ENCODE measurements around the gene KLHL26.
"Not testable (repeated sequence)": the region's sequence is repeated elsewhere in the genome, so short reads cannot be mapped to it uniquely, and the experiment has no call there.

KLHL26 gene

GRCh38 chr19:18636969-18637629, at the start of gene KLHL26:
KLHL26 (plus strand) TSS chr19:18637028; CDS start chr19:18637055, 27 bp downstream.
- DNase-seq, result no peak

- DNase-seq, result no peak
Measured at GRCh38 chr19:18587561-18587960, 49.3 kb upstream of the KLHL26 start.

GRCh38 chr19:18587962-18588610, 48.7 kb upstream of the KLHL26 start:
- DNase-seq, result no peak

DNA sequence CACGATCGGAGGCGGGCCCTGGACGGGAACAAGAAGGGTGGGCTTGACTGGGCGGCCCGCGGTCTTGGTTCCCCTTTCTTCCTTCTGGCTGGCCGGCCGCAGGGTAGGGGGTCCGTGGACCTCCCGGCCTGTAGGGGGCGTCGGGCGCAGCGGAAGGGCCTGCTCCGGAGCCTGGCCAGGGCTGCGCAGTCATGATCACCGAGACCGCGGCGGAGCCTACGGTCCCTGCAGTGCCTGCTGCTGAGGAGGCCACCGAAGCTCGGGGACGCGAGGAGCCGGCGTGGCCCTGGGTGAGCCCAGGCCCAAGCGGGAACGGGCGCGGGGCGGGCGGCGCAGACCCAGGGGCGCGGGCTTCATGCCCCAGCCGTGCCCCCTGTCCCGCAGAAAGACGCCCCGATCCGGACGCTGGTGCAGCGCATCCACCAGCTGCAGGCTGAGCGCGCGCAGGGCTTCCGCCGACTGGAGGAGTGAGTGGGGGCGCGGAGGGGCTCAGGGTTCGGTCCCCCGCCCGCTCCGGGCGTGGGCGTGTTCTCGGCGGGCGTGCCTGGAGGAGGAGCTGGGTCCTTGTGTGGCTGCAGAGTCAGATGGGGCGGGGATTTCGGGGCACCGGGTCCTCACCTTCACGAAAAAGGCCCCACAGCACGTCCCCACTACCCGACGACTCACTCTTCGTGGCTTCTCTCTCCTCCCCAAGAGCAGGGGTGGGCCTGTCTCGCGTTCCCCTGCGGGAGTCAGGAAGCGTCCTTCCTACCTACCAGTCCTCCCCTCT, 48.0 kb upstream of the KLHL26 start, which contains the start of gene REX1BD:
Gene REX1BD, plus strand, starts transcription at position 188 of the 769 bp plus-strand sequence. Its CDS starts 4 bp downstream, at position 192.
- peak; percentile 83 for DNase-seq

- DNase-seq, result peak; percentile 73
Measured at GRCh38 chr19:18589380-18590272, 47.2 kb upstream of the KLHL26 start.

- DNase-seq, result no peak
Measured at GRCh38 chr19:18590273-18591272, 46.3 kb upstream of the KLHL26 start.

DNA sequence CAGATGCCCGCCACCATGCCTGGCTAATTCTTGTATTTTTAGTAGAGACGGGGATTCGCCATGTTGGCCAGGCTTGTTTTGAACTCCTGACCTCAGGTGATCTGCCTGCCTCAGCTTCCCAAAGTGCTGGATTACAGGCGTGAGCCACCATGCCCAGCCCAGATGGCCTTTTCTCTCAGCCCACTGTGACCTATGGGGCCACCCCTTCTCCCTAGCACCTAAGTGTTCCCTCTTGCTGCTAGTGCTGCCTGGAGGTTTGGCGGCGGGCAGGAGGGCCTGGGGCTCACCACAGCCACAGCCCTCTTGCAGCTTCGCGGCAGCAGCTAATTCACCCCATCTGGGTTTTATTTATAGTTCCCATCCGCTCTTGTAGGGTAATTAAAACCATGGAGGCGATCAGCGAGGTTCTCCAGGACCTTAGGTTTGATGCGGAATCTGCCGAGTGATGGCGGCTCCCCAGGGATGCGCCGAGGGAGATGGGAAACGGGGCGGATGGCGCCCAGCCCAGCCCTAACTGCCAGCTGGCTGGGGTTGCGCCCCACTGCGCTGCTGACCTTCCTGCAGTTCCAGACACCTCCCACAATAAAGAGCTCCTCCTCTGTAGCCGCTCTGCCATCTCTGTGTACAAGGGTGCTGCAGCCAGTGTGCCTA, 45.0 kb upstream of the KLHL26 start:
- DNase-seq, result no peak

DNA sequence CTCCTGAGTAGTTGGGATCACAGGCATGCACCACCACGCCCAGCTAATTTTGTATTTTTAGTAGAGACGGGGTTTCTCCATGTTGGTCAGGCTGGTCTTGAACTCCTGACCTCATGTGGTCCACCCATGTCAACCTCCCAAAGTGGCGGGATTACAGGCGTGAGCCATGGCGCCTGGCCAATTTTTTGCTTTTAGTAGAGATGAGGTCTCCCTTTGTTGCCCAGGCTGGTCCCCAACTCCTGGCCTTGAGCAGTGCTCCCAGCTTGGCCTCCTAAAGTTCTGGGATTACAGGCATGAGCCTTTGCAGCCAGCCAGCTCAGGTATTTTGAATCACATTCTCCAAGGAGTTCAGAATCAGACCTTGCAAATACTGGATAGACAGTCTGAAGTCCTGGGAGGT, 44.1 kb upstream of the KLHL26 start:
- not testable (repeated sequence) for DNase-seq

DNA sequence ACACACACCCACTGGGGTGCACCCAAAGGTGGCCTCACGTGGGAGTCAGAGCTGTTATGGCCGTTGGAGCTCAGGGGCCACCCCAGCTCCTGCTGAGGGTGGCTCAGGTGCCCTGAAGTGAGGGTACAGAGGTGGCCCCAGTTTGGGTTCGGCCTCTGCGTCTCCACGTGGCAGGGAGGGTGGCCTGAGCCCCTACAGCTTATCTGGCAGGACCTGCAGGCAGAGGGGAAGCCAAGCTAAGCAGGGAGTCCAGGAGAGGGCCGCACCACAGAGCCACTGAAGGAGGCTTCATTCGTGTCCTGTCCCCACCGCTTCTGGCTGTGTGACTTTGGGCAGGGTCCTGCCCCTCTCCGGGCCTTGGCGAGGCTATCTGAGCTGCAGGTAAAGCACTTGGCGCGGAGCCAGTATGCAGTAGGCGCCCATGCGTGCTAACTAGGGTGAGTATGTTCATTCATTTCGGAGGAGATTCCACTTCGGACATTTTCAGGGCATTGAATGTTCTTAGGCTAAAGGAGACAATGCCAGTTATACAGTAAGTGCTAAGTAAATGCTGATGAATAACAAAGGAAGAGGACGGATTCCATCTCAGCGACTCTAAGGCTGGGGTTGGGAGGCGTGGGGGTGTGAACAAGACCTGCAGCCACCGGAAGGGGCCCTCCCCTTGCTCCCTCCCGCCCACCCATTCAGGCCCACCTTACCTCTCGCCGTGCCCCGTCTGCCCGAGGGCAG, 43.3 kb upstream of the KLHL26 start:
- DNase-seq, result no peak

DNA sequence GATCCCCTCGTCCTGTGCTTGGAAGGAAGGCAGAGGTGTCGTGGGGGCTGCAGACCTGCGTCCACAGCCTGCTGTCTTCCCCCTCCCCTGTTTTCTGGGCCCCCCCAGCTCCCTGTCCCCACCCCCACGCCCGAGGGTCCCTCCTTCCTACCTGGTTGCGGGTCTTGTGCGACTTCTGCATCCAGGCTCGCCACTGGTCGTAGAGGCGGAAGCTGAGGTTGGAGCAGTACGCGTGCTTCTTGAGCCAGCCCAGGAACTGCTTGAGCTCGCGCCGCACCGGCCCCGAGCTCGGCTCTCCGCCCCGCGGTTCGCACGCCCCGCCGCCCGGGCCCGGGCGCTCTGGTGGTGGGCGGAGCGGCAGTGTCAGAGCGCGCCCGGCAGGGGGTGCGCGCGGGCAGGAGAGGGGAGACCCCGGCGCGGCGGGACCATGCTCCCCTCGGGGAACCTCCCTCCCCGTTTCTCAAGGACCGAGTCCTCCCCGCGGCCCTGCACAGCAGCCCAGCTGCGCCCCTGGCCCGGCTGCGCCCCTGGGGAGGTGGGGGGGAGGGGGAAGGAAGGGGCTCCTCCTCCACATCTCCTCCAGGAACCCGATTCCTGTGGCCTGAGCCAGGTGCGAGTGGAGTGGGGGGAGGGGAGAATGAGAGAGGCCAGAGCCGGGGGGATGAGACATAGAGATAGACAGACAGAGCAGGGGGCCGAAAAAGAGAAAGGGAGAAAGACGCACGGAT, 42.6 kb upstream of the KLHL26 start:
- DNase-seq, result peak; percentile 60

- no peak for DNase-seq
Measured at GRCh38 chr19:18594824-18595373, 41.9 kb upstream of the KLHL26 start.

DNA sequence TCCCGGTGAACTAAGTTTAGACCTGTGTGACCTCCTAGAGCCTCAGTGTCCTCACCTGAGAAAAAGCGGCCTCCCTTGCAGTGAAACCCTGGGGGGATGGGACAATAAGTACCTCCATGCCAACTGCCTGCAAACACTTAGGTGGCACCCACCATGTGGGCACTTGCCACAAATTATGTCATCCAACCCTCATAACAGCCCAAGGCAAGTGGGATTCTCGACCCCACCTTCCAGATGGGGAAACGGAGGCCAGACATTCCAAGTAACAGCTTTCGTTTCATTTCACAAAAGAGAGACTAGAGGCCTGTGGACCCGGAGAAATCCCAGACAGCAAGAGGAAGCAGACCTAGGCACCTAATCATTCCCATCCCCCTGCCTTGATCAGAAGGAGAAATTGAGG, 41.4 kb upstream of the KLHL26 start:
- DNase-seq, result no peak

DNA sequence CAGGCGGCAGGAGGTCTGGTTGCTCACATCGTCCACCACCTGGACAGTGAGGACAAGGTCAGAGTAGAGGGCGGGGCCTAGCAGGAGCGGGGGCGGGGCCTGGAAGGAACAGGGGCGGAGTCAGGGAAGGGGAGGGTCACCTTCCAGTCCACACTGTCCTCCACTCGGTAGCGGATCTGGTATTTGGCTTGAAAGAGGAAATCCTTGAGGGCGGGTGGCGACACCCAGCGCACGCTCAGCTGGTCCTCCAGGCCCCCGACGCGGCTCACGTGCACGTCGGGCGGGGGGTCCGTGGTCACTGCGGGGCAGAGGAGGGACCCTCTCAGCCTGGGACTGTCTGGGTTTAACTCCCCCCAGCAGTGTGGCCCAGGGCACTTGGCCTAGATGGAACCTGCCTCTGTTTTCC, 40.1 kb upstream of the KLHL26 start:
- DNase-seq, result no peak

DNA sequence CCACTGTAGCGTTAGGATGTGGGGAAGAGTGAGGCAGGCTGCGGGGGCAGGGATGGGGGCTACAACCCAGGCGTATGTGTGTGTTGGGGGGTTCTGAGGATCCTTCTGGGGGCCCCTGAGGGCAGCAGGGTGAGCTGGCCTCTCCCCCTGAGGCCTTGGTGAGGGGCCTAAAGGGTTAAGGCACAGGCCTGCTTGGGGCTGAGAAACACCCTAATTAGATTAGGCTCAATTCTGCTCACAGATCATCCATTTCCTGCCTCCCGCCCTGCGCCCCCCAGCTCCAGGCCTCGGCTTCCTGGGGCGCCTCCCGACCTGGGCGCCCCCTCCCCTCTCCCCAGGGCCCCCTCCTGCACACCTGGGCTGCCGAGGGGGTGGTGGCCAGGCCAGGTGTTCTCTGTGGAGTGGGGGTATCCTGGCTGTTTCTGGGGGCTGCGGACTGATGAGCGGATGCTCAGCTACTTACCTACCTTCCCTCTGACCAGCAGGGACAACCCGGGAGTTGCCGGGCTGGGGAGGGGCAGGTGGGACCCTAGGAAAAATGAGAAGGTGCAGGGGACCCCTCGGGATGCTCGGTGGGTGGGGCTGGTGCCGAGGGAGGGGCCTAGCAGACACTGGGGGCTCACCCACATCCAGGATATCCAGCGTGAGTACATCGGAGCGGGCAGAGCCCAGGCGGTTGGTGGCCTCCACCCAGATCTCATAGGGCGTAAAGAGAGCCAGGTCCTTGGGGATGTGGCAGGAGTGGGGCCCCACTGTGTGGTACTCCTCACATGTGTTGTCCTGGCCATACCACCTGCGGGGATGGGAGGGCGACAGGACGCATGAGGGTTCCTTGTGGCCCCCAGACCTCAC, 38.8 kb upstream of the KLHL26 start:
- DNase-seq, result no peak

DNA sequence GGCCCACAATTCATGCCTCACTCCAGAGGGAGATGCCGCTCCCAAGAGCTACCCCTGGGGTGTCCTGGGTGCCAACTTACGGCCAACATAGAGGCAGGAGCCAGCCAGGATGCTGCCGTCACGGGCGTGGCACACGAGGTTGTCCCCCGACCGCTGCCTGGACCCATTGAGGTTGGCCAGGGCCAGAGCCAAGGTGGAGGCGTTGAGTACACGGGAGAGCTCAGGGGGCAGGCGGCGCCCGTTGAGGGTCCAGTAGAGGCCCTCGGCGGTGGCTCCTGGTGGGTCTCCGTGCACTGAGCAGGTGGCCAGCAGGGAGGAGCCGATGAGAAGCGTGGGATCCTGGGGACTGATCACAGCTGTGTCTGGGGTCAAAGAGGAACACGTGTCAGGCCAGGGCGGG, 37.3 kb upstream of the KLHL26 start:
- DNase-seq, result no peak

DNA sequence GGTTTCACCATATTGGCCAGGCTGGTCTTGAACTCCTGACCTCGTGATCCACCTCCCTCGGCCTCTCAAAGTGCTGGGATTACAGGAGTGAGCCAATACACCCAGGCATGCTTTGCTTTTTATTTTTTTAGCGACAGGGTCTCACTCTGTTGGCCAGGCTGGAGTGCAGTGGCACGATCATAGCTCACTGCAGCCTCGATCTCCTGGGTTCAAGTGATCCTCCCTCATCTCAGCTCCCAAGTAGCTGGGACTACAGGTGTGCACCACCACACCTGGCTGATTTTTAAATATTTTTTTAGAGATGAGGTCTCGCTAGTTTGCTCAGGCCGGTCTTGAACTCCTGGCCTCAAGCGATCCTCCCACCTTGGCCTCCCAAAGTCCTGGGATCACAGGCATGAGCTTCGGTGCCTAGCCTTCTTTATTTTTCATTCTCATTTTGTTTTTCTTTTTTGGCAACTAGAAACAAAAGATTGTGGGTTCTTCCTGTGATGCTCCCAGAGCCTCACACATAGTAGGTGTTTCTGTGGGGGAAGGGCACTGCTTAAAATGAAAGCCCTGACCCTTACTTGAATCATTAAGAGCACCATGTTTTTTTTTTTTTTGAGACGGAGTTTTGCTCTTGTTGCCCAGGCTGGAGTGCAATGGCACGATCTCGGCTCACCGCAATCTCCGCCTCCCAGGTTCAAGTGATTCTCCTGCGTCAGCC, 36.0 kb upstream of the KLHL26 start:
- DNase-seq, result not testable (repeated sequence)

- no peak for DNase-seq
Measured at GRCh38 chr19:18601875-18602274, 35.0 kb upstream of the KLHL26 start.

Measured in stimulated activated naive CD4-positive, alpha-beta T cell treated with Interleukin-2 at 50 U/mL for 16 hours (primary cell).